HCT116 (cell line): Measurements from ENCODE around the gene MEOX1. TPM values are rescaled to one million over a fixed set of nuclear protein-coding genes. Genes with fewer than 3 reads are reported as not detected.

Experiments used
- ATAC-seq: fragments of 200-7000 bp; cut with Tn5 transposase; 2 replicates; pipeline ENCODE4 v1.9.1; 2020; ENCODE audit warnings: mild to moderate bottlenecking, moderate library complexity
- BruUV-seq: library from RNA; stranded (reverse); fragments of 400-500 nt; replicated peaks from 2 replicates; lab custom pipeline; 2021; lab: Mats Ljungman, UMichigan
- CTCF ChIA-PET: fragments of 300-600 bp; sonication (Branson Sonifier 250); formaldehyde crosslinking; loops from one replicate; lab custom pipeline; 2021; ENCODE audit warnings: antibody characterized with exemption; lab: Charles Lee
- POLR2A ChIA-PET: fragments of 300-600, 350-600 bp; sonication (Branson Sonifier 250); formaldehyde crosslinking; loops from one replicate; lab custom pipeline; 2021; ENCODE audit warnings: antibody characterized with exemption; lab: Charles Lee
- RAD21 ChIA-PET, 2 experiments: fragments of 300-600 bp; sonication (Branson Sonifier 250); formaldehyde crosslinking; loops; one replicate each; lab custom pipeline; 2023; ENCODE audit warnings: low total read pairs in 2 of 2; ENCODE audit not compliant: uncharacterized antibody in 2 of 2, unreplicated experiment in 2 of 2, low non-redundant PET in 1 of 2; lab: Charles Lee
- DNase-seq: peaks from one replicate; pipeline ENCODE4 v3.0.0-alpha.2; 2010; ENCODE audit warnings: low read depth, low spot score
- H2AFZ ChIP-seq: fragments of 200-600 bp; shearing (Covaris generic), sonication (generic); 2 replicates; pipeline ENCODE4 v1.6.1; 2017; ENCODE audit warnings: low read depth, mixed run types, mixed read lengths, antibody characterized with exemption, low read length; ENCODE audit not compliant: poor library complexity, severe bottlenecking
- H3K27ac ChIP-seq: 2 replicates; pipeline ENCODE4 v1.5.1; 2012; ENCODE audit warnings: low read depth, low read length
- H3K27me3 ChIP-seq: fragments of 200-600 bp; sonication (generic); 2 replicates; pipeline ENCODE4 v1.6.1; 2016; ENCODE audit warnings: mixed run types, low read length, mixed read lengths; ENCODE audit not compliant: insufficient read depth
- H3K36me3 ChIP-seq, 2 experiments: fragments of 200-500 bp in 1 of 2; fragments of 200-600 bp in 1 of 2; sonication (Bioruptor generic) in 1 of 2; sonication (generic) in 1 of 2; 2 replicates each; pipeline versions ENCODE4 v1.5.1 to v1.6.1; 2014 to 2016; ENCODE audit warnings: low read length in 2 of 2, inconsistent platforms in 1 of 2, mixed read lengths in 1 of 2, mixed run types in 1 of 2; ENCODE audit not compliant: insufficient read depth in 2 of 2, control insufficient read depth in 1 of 2
- H3K4me1 ChIP-seq, 2 experiments: fragments of 200-600 bp in 1 of 2; sonication (generic) in 1 of 2; 2 replicates each; pipeline versions ENCODE4 v1.5.1 to v1.6.1; 2012 to 2017; ENCODE audit warnings: low read length in 2 of 2, inconsistent platforms in 1 of 2, mild to moderate bottlenecking in 1 of 2, mixed read lengths in 1 of 2, mixed run types in 1 of 2, moderate library complexity in 1 of 2; ENCODE audit not compliant: insufficient read depth in 2 of 2, control insufficient read depth in 1 of 2
- H3K4me2 ChIP-seq: fragments of 200-600 bp; sonication (generic); 2 replicates; pipeline ENCODE4 v1.6.1; 2017; ENCODE audit warnings: mixed run types, low read length, mixed read lengths
- H3K4me3 ChIP-seq, 2 experiments: fragments of 200-600 bp in 1 of 2; sonication (generic) in 1 of 2; replicated peaks in 1 of 2; 2 replicates each; pipeline ENCODE4 v1.5.1; 2011 to 2016; ENCODE audit warnings: low read length in 2 of 2, control low read depth in 1 of 2, low read depth in 1 of 2, mild to moderate bottlenecking in 1 of 2, mixed read lengths in 1 of 2, mixed run types in 1 of 2
- H3K79me2 ChIP-seq: fragments of 200-600 bp; sonication (generic); 2 replicates; pipeline ENCODE4 v1.6.1; 2017; ENCODE audit warnings: mild to moderate bottlenecking, mixed run types, low read length, moderate library complexity, mixed read lengths; ENCODE audit not compliant: insufficient read depth
- H3K9ac ChIP-seq: fragments of 200-600 bp; sonication (generic); 2 replicates; pipeline ENCODE4 v1.6.1; 2016; ENCODE audit warnings: low read length, mixed read lengths
- H3K9me2 ChIP-seq: fragments of 200-600 bp; sonication (generic), shearing (Covaris generic); 2 replicates; pipeline ENCODE4 v1.6.1; 2017; ENCODE audit warnings: mixed run types, mild to moderate bottlenecking, moderate library complexity; ENCODE audit not compliant: insufficient read depth
- H3K9me3 ChIP-seq, 2 experiments: fragments of 200-500 bp in 1 of 2; fragments of 200-600 bp in 1 of 2; sonication (Bioruptor generic) in 1 of 2; sonication (generic) in 1 of 2; 2 replicates each; pipeline ENCODE4 v1.6.1; 2014 to 2017; ENCODE audit warnings: low read length in 2 of 2, mixed read lengths in 2 of 2, inconsistent platforms in 1 of 2, low read depth in 1 of 2, mild to moderate bottlenecking in 1 of 2, mixed run types in 1 of 2, moderate library complexity in 1 of 2; ENCODE audit not compliant: control insufficient read depth in 1 of 2, insufficient read depth in 1 of 2
- H4K20me1 ChIP-seq: fragments of 200-600 bp; sonication (generic), shearing (Covaris generic); 2 replicates; pipeline ENCODE4 v1.6.1; 2017; ENCODE audit warnings: mixed run types, mild to moderate bottlenecking, moderate library complexity; ENCODE audit not compliant: insufficient read depth
- CBX3 ChIP-seq: IDR thresholded peaks from 2 replicates; pipeline ENCODE4 v1.6.1; 2012; ENCODE audit warnings: low read depth
- CEBPB ChIP-seq: IDR thresholded peaks from 2 replicates; pipeline ENCODE4 v1.6.1; 2012; ENCODE audit warnings: low read depth
- EZH2 ChIP-seq: fragments of 200-600 bp; sonication (generic); IDR thresholded peaks from 2 replicates; pipeline ENCODE4 v1.6.1; 2017; ENCODE audit warnings: antibody characterized with exemption, mixed run types
- POLR2A ChIP-seq: IDR thresholded peaks from 2 replicates; pipeline ENCODE4 v1.7.0; 2011; ENCODE audit warnings: borderline replicate concordance; ENCODE audit not compliant: insufficient read depth, insufficient read length; ENCODE audit errors: extremely low read depth
- POLR2AphosphoS5 ChIP-seq: IDR thresholded peaks from 2 replicates; pipeline ENCODE4 v1.6.1; 2011; ENCODE audit warnings: mild to moderate bottlenecking, low read depth, low read length, moderate library complexity
- TCF7L2 ChIP-seq: IDR thresholded peaks from 2 replicates; pipeline ENCODE4 v1.7.0; 2011; ENCODE audit warnings: borderline replicate concordance, inconsistent platforms; ENCODE audit not compliant: insufficient read depth, insufficient read length; ENCODE audit errors: extremely low read depth
- intact Hi-C: fragments of 100-400 bp; cut with micrococcal nuclease; formaldehyde crosslinking; loops from 2 replicates; pipeline ENCODE4 v1.10.0; 2022
- total RNA-seq: library from RNA; stranded (reverse); gene quantifications from one replicate; pipeline ENCODE4 v1.2.1, GENCODE V29; 2021; ENCODE audit not compliant: unreplicated experiment
- TF ChIP-seq, protein P1 (sequence below): IDR thresholded peaks from 2 replicates; pipeline ENCODE4 v1.6.1; 2012
- TF ChIP-seq, protein P2 (sequence below), 3 experiments: fragments of 200-600 bp in 1 of 3; sonication (generic) in 1 of 3; IDR thresholded peaks in 2 of 3; conservative IDR thresholded peaks in 1 of 3; 2 replicates each; pipeline ENCODE4 v1.5.1; 2012 to 2017; ENCODE audit warnings: low read depth in 2 of 3, low read length in 2 of 3, antibody characterized with exemption in 1 of 3, borderline replicate concordance in 1 of 3, control low read depth in 1 of 3, mild to moderate bottlenecking in 1 of 3, mixed read lengths in 1 of 3, mixed run types in 1 of 3, moderate library complexity in 1 of 3; ENCODE audit not compliant: insufficient read depth in 1 of 3
- TF ChIP-seq, protein P3 (sequence below): IDR thresholded peaks from 2 replicates; pipeline ENCODE4 v1.6.1; 2012; ENCODE audit warnings: low read depth

Gene MEOX1
- total RNA-seq, 1 experiment from 2014 or later, result not detected

DNA sequence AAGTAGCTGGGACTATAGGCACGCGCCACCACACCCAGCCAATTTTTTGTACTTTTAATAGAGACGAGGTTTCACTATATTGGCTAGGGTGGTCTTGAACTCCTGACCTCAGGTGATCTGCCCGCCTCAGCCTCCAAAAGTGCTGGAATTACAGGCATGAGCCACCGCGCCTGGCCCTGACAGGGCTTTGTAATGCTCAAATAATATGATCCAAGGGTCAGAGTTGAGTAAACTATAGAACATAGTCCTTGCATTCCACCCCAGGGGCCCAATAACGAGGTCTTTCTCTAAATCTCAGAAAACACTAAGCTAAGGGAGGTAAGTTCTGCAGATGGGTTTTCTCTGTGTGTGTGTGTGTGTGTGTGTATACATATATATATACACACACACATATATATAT lies 5.8 kb upstream of the MEOX1 start:
- Histone ChIP-seq H3K4me1 (peaks cover 0 to 5% of the 10 kb centered on the region in 2 experiments; a peak in 1 of 4 replicates), H3K36me3 (no peaks in the 10 kb centered on the region), H3K4me2 (no peak overlapping the region), H2AFZ (no peak overlapping the region), H3K4me3 (no peak overlapping the region), H3K27me3 (no peaks in the 10 kb centered on the region), H3K9me3 (no peaks in the 10 kb centered on the region), H3K9me2 (no peaks in the 10 kb centered on the region), H3K79me2 (no peaks in the 10 kb centered on the region), H4K20me1 (no peaks in the 10 kb centered on the region), H3K9ac (no peak overlapping the region), H3K27ac (no peak overlapping the region)
- POLR2A ChIA-PET, result no interaction called here
- DNase-seq (no peak), ATAC-seq (no peak)
- RAD21 ChIA-PET, result no interaction called here
- intact Hi-C loops, result no loop called here
- BruUV-seq, result no TSS peak
- CTCF ChIA-PET, result no interaction called here
- TF ChIP-seq EZH2 (no peak), POLR2AphosphoS5 (no peak), TCF7L2 (no peak), CBX3 (no peak)
- TF ChIP-seq, protein P1, sequence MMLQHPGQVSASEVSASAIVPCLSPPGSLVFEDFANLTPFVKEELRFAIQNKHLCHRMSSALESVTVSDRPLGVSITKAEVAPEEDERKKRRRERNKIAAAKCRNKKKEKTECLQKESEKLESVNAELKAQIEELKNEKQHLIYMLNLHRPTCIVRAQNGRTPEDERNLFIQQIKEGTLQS, result no peak

DNA sequence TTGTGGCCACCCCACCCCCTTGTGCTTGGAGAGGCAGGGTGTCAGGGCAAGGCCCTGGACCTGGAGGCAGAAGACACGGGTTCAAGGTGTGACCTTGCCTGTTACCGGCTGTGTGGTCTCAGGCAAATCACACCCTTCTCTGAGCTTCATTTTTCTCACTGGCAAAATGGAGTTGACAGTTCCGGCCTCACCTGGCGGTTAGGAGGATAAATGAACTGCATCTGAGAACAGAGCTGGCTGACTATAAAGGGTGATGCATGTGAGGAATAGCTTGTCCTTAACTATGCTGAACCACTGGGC lies 4.2 kb upstream of the MEOX1 start:
- CTCF ChIA-PET, result interaction anchor here (0.7 kb wide), 1 partner anchor 8 kb away, joined by 3 read pairs; no protein-coding TSS in a partner anchor
- ATAC-seq, result no peak
- no peaks in the 10 kb centered on the region for H3K9me3 ChIP-seq
- no peaks in the 10 kb centered on the region for H3K9me2 ChIP-seq
- no peak overlapping the region for H3K4me2 ChIP-seq
- H3K9ac ChIP-seq, result no peak overlapping the region
- no peaks in the 10 kb centered on the region for H4K20me1 ChIP-seq
- TF ChIP-seq, protein P2, sequence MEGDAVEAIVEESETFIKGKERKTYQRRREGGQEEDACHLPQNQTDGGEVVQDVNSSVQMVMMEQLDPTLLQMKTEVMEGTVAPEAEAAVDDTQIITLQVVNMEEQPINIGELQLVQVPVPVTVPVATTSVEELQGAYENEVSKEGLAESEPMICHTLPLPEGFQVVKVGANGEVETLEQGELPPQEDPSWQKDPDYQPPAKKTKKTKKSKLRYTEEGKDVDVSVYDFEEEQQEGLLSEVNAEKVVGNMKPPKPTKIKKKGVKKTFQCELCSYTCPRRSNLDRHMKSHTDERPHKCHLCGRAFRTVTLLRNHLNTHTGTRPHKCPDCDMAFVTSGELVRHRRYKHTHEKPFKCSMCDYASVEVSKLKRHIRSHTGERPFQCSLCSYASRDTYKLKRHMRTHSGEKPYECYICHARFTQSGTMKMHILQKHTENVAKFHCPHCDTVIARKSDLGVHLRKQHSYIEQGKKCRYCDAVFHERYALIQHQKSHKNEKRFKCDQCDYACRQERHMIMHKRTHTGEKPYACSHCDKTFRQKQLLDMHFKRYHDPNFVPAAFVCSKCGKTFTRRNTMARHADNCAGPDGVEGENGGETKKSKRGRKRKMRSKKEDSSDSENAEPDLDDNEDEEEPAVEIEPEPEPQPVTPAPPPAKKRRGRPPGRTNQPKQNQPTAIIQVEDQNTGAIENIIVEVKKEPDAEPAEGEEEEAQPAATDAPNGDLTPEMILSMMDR (IDR thresholded peaks at IDR 0.05 in 2 of 3, conservative IDR thresholded peaks at IDR 0.05 in 1 of 3; ENCODE audit: borderline replicate concordance in 1 of 3, insufficient read depth in 1 of 3, low read depth in 2 of 3, low read length in 2 of 3), result no peak
- TF ChIP-seq CEBPB, result no peak
- TF ChIP-seq POLR2A, result no peak
- TF ChIP-seq, protein P3, sequence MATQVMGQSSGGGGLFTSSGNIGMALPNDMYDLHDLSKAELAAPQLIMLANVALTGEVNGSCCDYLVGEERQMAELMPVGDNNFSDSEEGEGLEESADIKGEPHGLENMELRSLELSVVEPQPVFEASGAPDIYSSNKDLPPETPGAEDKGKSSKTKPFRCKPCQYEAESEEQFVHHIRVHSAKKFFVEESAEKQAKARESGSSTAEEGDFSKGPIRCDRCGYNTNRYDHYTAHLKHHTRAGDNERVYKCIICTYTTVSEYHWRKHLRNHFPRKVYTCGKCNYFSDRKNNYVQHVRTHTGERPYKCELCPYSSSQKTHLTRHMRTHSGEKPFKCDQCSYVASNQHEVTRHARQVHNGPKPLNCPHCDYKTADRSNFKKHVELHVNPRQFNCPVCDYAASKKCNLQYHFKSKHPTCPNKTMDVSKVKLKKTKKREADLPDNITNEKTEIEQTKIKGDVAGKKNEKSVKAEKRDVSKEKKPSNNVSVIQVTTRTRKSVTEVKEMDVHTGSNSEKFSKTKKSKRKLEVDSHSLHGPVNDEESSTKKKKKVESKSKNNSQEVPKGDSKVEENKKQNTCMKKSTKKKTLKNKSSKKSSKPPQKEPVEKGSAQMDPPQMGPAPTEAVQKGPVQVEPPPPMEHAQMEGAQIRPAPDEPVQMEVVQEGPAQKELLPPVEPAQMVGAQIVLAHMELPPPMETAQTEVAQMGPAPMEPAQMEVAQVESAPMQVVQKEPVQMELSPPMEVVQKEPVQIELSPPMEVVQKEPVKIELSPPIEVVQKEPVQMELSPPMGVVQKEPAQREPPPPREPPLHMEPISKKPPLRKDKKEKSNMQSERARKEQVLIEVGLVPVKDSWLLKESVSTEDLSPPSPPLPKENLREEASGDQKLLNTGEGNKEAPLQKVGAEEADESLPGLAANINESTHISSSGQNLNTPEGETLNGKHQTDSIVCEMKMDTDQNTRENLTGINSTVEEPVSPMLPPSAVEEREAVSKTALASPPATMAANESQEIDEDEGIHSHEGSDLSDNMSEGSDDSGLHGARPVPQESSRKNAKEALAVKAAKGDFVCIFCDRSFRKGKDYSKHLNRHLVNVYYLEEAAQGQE, result no peak
- DNase-seq, result no peak
- POLR2A ChIA-PET, result no interaction called here
- BruUV-seq, result no TSS peak
- intact Hi-C loops, result no loop called here
- no peaks in the 10 kb centered on the region for H3K79me2 ChIP-seq
- no peaks in the 10 kb centered on the region for H3K36me3 ChIP-seq
- no peak overlapping the region for H2AFZ ChIP-seq
- no peak overlapping the region for H3K4me3 ChIP-seq
- peaks cover 2 to 14% of the 10 kb centered on the region in 2 experiments; a peak in 3 of 4 replicates for H3K4me1 ChIP-seq
- no peak overlapping the region for H3K27ac ChIP-seq
- RAD21 ChIA-PET, result interaction anchor here in 1 of 2 experiments (0.5 kb wide), 1 partner anchor 135 kb away, joined by 8 read pairs; no protein-coding TSS in a partner anchor
- no peaks in the 10 kb centered on the region for H3K27me3 ChIP-seq
